ENCODE results near the gene PRR30.
"Not testable (repeated sequence)": the region's sequence is repeated elsewhere in the genome, so short reads cannot be mapped to it uniquely, and the experiment has no call there.

PRR30 gene

DNA sequence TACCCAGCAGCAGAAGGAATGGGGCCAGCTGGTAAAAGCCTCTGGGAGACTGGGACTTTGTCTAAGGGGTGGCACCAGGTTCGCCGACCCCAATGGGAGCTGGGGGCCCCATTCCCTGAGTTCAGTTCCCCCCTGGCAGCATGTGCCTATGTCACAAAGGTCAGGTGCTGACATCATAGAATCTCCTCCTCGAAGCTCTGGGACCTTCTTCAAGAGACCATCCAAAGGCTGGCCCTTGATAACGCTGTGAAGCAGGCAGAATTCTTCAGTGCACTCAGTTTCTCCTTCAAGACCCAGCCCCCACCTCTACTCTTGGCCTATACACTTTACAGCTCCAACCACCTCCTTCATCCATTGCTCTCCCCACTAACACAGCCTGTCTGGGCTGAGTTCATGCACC, at the start of gene PRR30:
Gene PRR30 (minus strand): TSS at position 101 of the 400 bp plus-strand sequence. CDS start 1,081 bp downstream, outside the sequence.
- DNase-seq (ENCODE audit: extremely low read depth in 1 of 2, low read depth in 1 of 2), result no peak

DNA sequence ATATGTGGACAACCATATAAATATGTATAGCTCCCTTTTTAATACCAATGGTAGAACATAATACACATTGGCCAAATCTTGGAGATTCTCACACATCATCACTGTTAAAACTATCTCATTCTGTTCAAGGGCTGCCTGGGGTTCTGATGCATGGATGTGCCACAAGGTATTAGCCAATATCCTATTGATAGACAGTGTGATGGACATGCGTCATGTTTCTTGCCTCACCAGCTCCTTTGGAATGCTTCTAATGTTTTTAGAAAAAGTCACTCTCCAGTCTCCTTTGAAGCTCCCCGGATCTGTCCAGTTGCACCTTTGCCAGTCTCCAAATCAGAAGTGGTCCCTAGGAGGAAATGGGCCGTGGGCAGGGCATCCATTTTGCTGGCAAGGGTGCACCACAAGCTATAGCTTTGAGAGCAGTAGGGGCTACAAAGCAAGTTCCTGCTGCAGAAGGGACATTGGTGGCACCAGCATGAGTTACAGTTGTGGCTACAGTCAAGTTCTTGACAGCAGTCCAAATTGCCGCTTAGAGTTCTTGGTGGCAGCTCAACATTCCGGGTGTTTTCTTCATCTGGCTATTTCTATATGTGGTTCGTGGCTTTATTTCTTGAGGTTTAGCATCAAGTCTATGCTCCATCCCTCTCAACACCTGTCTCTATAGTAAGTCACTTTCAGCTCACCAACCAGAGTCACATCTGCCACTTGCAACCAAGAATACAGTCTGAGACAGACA, 47.6 kb upstream of the PRR30 start:
- DNase-seq (ENCODE audit: extremely low read depth in 1 of 2, low read depth in 1 of 2), result no peak

DNA sequence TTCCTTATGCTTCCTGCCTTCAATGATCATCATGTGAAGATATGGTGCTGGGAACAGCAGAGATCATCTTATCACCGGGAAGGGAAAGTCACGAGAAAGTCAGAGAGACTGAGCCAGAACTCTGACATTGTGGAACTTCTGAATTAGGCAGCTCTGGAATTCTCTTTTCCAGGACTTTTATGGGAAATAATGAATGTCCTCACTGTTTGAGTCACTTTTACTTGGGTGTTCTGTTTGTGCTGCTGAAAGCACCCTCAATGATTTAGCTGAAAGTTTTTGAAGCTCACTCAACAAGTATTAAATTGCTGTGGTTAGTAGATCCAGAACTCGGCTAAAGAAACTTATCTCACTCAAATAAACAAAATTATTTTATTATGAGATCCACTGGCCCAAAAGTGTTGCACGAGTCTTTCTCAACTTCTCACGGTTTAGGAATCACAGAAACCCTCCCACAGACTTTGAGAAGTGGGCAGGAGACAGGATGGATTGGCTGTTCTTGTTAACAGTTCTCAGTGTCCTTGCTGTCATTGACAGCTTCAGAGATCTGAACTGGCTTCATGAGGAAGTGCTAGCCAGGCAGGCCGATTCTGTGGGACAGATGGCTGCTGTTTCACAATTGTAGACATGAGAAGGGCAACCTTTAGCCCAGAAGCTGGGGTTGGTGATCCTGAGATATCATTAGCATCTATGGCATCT, 46.3 kb upstream of the PRR30 start:
- DNase-seq (ENCODE audit: extremely low read depth in 1 of 2, low read depth in 1 of 2), result no peak

DNA sequence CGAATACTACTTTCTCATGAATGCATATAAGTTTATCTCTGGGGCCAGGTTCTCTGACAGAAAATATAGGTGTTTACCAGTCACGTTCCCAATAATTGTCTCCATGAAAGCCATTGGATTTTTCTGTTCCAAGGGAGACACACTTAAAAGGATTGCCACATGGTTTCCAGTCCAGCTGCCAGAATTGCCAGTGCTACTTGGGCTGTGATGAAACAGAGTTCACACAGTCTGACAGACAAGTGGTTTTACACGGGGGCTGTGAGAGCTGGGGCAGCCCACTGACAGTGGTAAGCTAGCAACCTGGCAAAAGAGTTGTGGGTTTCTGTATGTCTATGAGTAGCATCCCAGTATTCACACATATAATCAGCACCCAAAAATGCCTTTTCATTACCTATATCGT, 44.9 kb upstream of the PRR30 start:
- no peak for DNase-seq (ENCODE audit: extremely low read depth in 1 of 2, low read depth in 1 of 2)

DNA sequence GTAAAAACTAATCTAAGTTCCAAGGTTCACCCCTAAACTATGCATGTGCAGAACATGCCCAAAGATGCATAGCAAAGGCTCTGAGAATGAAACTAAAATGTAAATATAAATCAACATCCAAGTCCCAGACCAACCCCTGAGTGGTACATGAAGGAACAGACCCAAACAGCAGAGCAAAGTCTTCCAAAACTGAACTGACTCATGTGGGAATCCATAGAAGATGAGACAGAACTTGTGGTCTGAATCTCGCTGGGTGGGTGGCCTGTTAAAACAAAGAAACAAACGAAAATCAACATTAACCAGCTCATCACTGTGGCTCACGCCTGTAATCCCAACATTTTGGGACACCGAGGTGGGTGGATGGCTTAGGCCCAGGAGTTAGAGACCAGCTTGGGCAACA, 43.1 kb upstream of the PRR30 start:
- DNase-seq (ENCODE audit: extremely low read depth in 1 of 2, low read depth in 1 of 2), result no peak

DNA sequence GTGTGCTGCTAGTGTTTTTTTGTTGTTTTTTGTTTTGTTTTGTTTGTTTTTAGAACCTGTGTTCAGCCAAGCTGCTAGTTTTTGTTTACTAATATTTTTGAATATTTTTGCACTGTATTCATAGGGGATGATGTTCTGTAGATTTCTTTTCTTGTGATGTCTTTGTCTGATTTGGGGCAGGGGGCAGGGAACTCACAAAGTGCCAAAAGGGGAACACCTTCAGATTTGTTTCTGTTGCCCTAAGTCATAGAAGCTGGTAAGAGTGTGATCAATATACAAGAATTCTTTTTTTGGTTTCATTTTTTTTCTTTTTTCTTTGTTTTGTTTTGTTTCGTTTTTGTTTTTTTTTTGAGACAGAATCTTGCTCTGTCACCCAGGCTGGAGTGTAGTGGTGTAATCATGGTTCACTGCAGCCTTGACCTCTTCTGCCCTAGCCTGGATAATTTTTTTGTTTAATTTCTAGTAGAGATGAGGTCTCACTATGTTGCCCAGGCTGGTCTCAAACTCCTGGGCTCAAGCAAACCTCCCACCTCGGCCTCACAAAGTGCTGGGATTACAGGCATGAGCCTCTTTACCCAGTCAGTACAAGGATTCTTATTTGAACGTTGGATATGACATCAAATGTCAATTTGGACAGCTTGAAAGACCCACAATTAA, 40.3 kb upstream of the PRR30 start:
- no peak for DNase-seq (ENCODE audit: extremely low read depth in 1 of 2, low read depth in 1 of 2)

DNA sequence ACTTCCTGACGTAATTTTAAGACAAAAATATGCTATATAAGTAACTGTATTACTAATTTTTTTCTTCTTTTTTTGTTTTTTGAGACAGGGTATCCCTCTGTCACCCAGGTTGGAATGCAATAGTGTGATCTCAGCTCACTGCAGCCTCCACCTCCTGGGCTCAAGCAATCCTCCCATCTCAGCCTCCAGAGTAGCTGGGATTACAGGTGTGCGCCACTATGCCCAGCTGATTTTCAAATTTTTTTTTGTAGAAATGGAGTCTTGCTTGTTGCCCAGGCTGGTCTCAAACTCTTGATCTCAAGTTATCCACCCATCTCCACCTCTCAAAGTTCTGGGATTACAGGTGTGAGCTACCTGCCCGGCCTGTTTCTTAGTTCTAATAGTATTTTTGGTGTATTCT, 39.3 kb upstream of the PRR30 start:
- no peak for DNase-seq (ENCODE audit: extremely low read depth in 1 of 2, low read depth in 1 of 2)

DNA sequence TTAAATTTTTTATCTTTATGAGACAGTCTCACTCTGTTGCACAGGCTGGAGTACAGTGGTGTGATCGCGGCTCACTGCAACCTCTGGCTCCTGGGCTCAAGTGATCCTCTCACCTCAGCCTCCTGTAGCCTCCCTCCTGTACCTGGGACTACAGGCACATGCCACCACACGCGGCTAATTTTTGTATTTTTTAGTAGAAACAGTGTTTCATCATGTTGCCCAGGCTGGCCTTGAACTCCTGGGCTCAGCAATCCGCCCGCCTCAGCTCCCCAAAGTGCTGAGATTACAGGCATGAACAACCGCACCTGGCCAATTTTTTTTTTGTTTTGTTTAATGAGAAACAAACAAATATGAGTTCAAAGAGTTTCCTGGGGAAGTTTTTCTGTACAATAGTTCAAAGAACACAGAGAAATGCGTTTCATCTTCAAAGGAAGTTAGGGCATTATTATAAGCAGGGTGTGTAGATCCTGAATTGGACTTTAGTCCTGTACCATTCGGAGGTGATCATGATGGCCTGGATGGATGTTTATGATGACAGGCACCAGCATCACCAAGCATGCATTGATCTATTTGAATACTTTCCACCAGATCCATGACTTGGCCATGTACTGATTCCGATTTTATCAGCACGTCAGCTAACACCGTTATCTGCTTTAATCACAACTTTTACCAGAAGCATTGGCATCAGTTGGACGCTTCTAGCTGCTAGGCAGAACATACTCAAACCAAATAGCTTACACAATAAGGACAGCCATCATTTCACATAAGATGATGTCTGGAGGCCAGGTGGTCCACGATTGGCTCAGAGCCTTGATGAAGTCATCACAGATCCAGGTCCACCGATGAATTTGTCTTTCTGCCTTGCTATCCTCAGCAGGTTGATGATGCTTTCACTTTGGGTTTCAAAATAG, 38.5 kb upstream of the PRR30 start:
- no peak for DNase-seq (ENCODE audit: extremely low read depth in 1 of 2, low read depth in 1 of 2)

DNA sequence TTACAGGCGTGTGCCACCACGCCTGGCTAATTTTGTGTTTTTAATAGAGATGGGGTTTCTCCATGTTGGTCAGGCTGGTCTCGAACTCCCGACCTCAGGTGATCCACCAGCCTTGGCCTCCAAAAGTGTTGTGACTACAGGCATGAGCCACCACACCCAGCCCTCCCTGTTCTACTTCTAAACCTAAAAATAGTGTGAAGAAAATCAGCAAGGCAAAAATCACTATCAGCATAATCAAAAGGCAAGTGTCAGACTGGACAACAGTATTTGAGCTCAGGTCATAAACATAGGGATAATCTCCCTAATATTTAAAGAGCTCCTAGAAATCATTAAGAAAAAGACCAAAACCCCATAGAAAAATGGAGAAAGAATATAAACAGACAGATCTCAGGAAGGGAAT, 36.6 kb upstream of the PRR30 start:
- not testable (repeated sequence) for DNase-seq (ENCODE audit: extremely low read depth in 1 of 2, low read depth in 1 of 2)

DNA sequence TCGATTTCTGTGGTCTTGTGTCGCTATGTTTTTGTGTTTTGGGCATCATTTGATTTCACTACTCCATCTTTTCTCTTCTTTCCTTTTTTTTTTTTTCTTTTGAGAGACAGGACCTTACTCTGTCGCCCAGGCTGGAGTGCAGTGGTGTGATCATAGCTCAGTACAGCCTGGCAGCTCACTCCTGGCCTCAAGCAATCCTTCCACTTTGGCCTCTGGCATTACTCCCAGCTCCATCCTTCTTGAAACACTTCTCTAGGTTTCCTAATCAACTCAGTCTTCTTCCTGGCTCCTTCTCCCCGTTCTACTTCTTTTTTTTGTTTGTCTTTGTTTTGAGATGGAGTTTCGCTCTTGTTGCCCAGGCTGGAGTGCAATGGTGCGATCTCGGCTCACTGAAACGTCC, 36.1 kb upstream of the PRR30 start:
- no peak for DNase-seq (ENCODE audit: extremely low read depth in 1 of 2, low read depth in 1 of 2)

DNA sequence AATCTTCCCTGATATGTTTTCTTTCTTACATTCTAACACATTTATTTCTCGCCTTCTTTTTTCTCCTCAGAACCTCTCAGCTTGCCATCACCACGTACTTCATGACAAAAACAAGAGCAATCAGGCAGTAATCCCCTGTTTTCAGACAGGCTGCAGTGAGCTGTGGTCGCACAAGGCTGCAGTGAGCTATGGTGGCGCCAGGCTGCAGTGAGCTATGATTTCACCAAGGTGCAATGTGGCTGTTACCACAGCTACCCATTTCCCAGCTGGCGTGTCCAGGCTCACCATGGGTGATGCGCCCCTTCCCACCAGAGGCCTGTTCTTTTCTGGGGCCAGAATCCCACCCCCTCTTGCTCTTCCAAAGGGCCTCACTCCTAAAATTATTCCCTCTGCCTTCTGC, 35.4 kb upstream of the PRR30 start:
- no peak for DNase-seq (ENCODE audit: extremely low read depth in 1 of 2, low read depth in 1 of 2)

DNA sequence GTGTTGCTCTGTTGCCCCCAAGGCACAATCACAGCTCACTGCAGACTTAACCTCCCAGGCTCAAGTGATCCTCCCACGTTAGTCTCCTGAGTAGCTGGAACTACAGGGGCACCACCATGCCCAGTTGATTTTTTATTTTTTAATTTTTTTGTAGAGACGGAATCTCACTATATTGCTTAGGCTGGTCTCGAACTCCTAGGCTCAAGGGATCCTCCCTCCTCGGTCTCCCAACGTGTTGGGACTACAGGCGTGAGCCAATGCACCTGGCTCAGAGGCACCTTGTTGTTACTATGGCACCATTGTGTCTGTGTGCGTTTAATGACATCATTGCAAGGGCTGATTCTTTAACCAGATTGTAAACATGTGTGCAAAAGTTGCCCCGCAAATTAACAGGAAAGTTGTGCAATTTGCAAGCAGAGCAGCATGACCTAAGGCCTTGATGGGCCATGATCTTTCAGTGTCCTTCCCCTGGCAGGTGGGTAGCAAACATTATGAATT, 32.2 kb upstream of the PRR30 start:
- no peak for DNase-seq (ENCODE audit: extremely low read depth in 1 of 2, low read depth in 1 of 2)

DNA sequence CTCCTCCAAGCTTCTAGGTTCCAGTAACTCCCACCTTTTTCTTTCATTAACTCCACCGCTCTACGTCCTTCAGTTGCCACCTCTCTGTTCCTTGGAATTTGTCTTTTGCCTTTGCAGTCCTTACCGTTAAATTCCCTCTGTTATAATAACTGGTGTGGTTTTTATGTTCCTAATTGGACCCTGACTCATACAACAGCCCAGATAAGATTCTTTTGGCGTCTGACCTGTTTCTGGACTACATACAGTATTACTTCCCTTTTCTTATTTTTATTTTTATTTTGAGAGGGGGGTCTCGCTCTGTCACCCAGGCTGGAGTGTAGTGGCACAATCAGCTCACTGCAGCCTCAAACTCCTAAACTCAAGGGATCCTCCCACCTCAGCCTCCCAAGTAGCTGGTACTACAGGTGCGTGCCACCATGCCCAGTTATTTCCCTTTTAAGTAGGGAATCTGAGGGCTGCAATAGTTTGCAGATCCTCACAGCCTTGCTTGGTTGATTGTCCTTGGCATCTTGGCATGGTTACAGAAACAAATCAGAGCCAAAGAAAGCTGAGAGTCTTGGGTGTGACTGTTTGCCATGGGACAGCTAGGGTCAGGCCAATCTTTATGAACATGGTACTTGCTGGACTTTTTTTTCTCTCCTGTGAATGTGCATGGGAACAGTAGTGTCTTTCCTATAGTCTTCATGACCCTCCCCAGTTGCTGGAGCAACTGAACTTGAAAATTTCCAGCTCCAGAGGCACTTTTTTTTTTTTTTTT, 31.5 kb upstream of the PRR30 start:
- DNase-seq (ENCODE audit: extremely low read depth in 1 of 2, low read depth in 1 of 2), result no peak

DNA sequence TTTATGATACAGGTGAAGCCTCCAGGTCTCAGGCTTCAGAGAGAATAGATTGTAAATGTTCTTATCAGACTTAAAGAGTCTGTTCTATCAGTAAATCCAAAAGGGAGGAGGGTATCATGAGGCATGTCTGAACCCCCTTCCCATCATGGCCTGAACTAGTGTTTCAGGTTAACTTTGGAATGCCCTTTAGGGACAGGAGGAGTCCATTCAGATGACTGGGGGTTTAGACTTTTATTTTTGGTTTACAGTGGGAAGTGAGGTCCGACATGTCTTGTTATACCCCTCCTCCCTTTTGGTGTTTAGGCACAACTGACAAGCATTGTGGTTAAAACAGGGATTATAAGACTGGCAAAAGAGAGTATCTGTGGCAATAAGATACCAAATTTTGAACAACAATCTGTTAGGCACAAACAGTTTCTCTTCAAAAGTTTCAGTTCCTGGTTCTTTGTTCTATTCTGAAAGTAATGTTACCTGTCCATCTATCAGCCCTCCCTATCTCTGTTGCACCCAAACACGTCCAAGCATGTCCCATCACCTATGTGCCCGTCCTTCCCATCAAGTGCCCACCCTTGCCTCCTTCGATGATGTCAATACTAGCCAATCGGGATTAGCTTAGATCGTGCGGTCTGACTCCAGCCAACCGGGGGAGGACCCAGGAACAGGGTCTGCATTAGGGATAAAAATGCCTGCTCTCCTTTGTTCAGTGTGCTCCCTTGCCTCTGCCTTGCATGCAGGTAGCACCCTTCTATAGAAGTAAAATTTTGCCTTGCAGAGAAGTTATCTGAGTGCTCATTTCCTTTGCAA, 26.0 kb upstream of the PRR30 start:
- no peak for DNase-seq (ENCODE audit: extremely low read depth in 1 of 2, low read depth in 1 of 2)

DNA sequence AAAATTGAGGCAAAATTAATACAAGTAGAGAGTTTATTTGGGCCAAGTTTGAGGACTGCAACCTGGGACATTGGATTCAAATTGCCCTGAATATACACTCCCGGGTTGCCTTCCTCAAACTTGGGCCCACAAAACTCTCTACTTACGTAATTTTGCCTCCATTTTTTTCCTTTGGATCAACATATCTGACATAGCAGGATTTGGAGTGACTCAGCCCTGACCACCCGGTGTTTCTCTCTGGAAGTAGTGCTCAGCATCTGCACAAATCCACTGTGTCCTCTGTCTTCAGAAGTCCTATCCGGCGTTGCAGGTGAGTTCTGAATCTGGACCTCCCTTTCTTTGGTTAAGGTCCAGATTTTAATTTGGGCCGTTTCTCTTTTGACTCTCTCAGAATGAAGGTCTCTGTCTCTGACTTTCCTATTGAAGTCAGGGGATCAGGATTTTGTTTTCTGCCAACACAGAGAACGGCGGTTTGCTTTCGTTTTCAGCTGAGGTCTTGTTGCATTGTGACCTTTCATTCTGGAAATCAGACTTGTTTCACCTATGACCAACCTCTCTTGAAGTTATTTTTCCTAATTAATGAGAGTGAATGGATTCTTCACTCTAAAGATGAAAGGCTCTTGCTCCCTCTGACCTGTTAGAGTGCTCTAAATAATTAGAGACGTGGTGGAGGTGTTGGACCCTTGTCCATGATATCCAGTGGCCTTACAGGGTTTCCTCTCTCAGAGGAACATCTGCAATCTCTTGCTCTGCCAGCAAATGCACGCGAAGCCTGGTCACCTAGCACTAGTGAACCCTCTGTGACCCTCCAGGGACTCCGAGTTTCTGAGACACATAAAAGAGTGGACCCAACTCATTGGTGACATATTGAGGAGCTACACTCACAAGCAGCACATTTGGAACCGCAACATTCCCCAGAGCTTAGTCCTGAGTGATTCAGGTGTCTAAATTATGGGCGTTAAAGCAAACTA, 23.2 kb upstream of the PRR30 start:
- no peak for DNase-seq (ENCODE audit: extremely low read depth in 1 of 2, low read depth in 1 of 2)

DNA sequence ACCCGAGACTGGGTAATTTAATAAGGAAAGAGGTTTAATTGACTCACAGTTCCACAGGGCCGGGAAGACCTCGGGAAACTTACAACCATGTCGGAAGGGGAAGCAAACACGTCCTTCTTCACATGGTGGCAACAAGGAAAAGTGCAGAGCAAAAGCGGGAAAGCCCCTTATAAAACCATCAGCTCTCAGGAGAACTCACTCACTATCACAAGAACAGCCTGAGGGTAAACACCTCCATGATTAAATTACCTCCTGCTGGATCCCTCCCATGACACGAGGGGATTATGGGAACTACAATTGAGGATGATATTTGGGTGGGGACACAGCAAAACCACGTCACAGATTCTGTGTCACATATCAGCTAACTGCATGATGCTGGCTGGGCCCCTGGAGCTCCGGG, 21.0 kb upstream of the PRR30 start:
- DNase-seq (ENCODE audit: extremely low read depth in 1 of 2, low read depth in 1 of 2), result no peak

DNA sequence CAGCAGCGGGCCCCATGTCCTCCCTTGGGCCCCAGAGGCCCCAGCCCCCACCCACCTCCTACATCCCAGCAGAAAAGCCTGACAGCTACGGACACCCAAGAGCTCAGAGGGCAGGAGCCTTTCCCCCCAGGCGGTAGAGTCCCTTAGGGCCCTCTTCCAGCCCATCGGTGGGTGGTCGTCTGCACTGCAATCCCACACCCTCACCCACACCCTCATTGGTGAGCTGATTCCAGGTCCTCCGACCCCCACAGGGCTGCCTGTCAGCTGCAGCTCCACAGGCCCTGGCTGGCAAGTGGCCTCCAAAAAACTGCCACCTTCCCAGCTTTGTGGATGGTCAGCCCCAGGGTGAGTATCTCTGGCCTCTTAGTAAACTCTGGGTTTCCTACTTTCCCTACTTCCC, 20.1 kb upstream of the PRR30 start:
- DNase-seq (ENCODE audit: extremely low read depth in 1 of 2, low read depth in 1 of 2), result no peak

DNA sequence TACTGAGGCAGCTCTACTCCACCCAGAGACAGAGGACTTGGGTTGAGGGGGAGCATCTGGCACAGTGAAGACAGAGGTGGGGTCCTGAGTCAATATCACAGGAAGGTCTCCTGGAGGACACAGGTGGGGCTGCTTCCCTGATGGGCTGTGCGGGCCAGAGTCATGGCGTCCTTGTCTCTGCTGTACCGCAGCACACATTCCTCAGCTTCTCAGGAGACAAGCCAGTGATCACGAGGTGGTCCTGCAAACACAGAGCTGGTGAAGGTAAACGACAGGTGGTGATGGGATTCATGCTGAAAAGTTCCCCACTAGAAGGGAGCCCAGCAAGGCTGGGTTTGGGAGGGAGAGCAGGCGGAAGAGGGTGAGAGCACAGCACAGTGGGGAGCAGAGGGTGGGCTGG, 19.3 kb upstream of the PRR30 start:
- DNase-seq (ENCODE audit: extremely low read depth in 1 of 2, low read depth in 1 of 2), result no peak

All from activated CD8-positive, alpha-beta memory T cell treated with anti-CD3 and anti-CD28 coated beads for 1 hour (primary cell).